Sigmoid colon (tissue), 4 donors: ENCODE results near the gene PREP.

Experiments used
- EP300 ChIP-seq, 4 donors: sonication (generic); formaldehyde crosslinking; IDR thresholded peaks; one replicate each; pipeline ENCODE4 v1.6.1; 2017; ENCODE audit warnings: antibody characterized with exemption in 4 of 4
- POLR2A ChIP-seq, 2 donors: fragments of 450-650 bp; IDR thresholded peaks; one replicate each; pipeline ENCODE4 v1.6.1; 2016; ENCODE audit warnings: antibody characterized with exemption in 2 of 2, mild to moderate bottlenecking in 2 of 2, moderate library complexity in 2 of 2
- POLR2AphosphoS5 ChIP-seq, 4 donors: sonication (generic); formaldehyde crosslinking; IDR thresholded peaks; one replicate each; pipeline ENCODE4 v1.6.1; 2017; ENCODE audit warnings: antibody characterized with exemption in 4 of 4
- TF ChIP-seq, protein P1 (sequence below), 4 experiments: fragments of 450-650 bp in 3 of 4; fragments of 200-600 bp in 1 of 4; IDR thresholded peaks; one replicate each; pipeline ENCODE4 v1.5.1; 2016 to 2019; ENCODE audit warnings: antibody characterized with exemption in 4 of 4, mild to moderate bottlenecking in 3 of 4, moderate library complexity in 2 of 4

DNA sequence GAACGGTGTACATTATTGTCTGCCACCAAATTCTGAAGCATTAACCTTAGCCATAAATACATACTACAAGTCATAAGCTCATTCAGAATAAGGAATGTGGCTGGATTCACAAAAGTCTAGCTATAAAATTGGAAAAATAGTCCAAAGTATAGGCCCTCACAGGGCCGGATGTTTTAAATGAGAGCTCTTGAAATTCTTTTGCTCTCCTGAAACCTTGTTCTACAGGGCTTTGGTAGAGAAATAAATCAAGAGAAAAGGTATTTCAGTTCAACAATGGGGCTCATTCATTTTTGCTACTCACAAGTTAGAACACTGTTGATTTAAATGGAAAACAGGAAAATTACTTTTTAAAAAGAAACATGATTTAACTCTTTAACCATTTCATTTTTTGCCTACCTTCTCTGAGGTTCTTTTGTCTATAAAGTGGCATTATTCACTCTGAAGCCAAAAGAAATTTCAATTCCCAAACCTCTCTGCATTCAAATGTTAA, 58.0 kb downstream of the PREP start:
- TF ChIP-seq POLR2AphosphoS5 (IDR thresholded peaks at IDR 0.05): no peak
- TF ChIP-seq, protein P1, sequence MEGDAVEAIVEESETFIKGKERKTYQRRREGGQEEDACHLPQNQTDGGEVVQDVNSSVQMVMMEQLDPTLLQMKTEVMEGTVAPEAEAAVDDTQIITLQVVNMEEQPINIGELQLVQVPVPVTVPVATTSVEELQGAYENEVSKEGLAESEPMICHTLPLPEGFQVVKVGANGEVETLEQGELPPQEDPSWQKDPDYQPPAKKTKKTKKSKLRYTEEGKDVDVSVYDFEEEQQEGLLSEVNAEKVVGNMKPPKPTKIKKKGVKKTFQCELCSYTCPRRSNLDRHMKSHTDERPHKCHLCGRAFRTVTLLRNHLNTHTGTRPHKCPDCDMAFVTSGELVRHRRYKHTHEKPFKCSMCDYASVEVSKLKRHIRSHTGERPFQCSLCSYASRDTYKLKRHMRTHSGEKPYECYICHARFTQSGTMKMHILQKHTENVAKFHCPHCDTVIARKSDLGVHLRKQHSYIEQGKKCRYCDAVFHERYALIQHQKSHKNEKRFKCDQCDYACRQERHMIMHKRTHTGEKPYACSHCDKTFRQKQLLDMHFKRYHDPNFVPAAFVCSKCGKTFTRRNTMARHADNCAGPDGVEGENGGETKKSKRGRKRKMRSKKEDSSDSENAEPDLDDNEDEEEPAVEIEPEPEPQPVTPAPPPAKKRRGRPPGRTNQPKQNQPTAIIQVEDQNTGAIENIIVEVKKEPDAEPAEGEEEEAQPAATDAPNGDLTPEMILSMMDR (IDR thresholded peaks at IDR 0.05): no peak
- TF ChIP-seq POLR2A (IDR thresholded peaks at IDR 0.05): no peak
- no peak for TF ChIP-seq EP300 (IDR thresholded peaks at IDR 0.05)
